Measurements from ENCODE around the gene LTN1.

DNA sequence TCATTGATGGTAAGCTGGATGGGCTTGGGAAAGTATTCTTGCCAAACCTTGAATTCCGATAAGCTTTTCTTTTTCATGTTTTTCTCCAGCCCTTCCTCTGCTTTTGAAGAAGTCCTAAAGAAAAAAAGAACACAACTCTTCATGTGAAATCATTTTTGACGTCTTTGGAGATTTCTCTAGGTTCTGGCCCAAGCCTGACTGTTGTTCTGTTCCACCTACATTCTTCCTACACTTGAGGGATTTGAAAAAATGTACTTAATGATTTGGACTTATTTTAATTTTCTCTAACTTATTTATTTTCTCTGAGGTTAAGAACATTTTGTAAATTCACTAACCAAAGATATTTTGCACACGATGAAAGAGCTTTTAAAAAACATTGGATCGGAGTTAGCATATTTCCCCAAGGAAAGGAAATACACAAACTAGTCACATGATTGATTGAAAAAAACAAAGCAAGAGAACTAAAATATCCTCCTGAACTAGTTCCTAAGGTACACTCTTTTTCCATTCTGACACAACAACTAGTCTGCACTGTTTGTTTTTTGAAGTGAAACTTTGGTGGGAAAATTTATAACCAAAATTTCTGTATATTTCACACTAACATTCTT is 82.3 kb downstream of the LTN1 start:
- TF ChIP-seq, protein P1, sequence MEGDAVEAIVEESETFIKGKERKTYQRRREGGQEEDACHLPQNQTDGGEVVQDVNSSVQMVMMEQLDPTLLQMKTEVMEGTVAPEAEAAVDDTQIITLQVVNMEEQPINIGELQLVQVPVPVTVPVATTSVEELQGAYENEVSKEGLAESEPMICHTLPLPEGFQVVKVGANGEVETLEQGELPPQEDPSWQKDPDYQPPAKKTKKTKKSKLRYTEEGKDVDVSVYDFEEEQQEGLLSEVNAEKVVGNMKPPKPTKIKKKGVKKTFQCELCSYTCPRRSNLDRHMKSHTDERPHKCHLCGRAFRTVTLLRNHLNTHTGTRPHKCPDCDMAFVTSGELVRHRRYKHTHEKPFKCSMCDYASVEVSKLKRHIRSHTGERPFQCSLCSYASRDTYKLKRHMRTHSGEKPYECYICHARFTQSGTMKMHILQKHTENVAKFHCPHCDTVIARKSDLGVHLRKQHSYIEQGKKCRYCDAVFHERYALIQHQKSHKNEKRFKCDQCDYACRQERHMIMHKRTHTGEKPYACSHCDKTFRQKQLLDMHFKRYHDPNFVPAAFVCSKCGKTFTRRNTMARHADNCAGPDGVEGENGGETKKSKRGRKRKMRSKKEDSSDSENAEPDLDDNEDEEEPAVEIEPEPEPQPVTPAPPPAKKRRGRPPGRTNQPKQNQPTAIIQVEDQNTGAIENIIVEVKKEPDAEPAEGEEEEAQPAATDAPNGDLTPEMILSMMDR (IDR thresholded peaks at IDR 0.05; ENCODE audit: low read depth, low read length, poor library complexity, severe bottlenecking), result no peak
- no peak for TF ChIP-seq EZH2phosphoT487 (IDR thresholded peaks at IDR 0.05; ENCODE audit: borderline replicate concordance, low read length)
